Neural progenitor cell (in vitro differentiated cells): ENCODE measurements around the gene TMC8.
"Not testable (repeated sequence)": the region's sequence is repeated elsewhere in the genome, so short reads cannot be mapped to it uniquely, and the experiment has no call there.

Experiments used
- EZH2 ChIP-seq: fragments of 200-600 bp; sonication (generic); IDR thresholded peaks from 2 replicates; pipeline ENCODE4 v1.6.1; 2017; ENCODE audit warnings: antibody characterized with exemption, mild to moderate bottlenecking, moderate library complexity
- TF ChIP-seq, protein P1 (sequence below): fragments of 200-600 bp; sonication (generic); IDR thresholded peaks from 2 replicates; pipeline ENCODE4 v1.5.1; 2017; ENCODE audit warnings: antibody characterized with exemption, mild to moderate bottlenecking

DNA sequence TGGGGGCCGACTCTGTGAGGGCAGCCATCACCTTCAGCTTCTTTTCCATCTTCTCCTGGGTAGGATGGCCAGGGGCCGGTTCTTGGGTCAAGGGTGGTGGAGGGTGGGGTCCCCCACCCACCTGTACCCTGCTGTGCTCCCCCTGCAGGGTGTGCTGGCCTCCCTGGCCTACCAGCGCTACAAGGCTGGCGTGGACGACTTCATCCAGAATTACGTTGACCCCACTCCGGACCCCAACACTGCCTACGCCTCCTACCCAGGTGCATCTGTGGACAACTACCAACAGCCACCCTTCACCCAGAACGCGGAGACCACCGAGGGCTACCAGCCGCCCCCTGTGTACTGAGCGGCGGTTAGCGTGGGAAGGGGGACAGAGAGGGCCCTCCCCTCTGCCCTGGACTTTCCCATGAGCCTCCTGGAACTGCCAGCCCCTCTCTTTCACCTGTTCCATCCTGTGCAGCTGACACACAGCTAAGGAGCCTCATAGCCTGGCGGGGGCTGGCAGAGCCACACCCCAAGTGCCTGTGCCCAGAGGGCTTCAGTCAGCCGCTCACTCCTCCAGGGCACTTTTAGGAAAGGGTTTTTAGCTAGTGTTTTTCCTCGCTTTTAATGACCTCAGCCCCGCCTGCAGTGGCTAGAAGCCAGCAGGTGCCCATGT, 41.1 kb downstream of the TMC8 start:
- TF ChIP-seq, protein P1, sequence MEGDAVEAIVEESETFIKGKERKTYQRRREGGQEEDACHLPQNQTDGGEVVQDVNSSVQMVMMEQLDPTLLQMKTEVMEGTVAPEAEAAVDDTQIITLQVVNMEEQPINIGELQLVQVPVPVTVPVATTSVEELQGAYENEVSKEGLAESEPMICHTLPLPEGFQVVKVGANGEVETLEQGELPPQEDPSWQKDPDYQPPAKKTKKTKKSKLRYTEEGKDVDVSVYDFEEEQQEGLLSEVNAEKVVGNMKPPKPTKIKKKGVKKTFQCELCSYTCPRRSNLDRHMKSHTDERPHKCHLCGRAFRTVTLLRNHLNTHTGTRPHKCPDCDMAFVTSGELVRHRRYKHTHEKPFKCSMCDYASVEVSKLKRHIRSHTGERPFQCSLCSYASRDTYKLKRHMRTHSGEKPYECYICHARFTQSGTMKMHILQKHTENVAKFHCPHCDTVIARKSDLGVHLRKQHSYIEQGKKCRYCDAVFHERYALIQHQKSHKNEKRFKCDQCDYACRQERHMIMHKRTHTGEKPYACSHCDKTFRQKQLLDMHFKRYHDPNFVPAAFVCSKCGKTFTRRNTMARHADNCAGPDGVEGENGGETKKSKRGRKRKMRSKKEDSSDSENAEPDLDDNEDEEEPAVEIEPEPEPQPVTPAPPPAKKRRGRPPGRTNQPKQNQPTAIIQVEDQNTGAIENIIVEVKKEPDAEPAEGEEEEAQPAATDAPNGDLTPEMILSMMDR: not testable (repeated sequence)
- TF ChIP-seq EZH2: not testable (repeated sequence)
